PFSK-1 (cell line): ENCODE results near the gene CNN3.

Source experiments
- FOXP2 ChIP-seq: optimal IDR thresholded peaks from 2 replicates; pipeline ENCODE3; 2011; ENCODE audit warnings: borderline replicate concordance, control low read depth, inconsistent platforms; ENCODE audit not compliant: insufficient read depth; ENCODE audit errors: extremely low read length, extremely low read depth
- POLR2AphosphoS5 ChIP-seq: IDR thresholded peaks from 2 replicates; pipeline ENCODE4 v1.6.1; 2012; ENCODE audit warnings: low read depth, mild to moderate bottlenecking, control low read depth, low read length, moderate library complexity
- SIN3A ChIP-seq: IDR thresholded peaks from 2 replicates; pipeline ENCODE4 v1.6.1; 2012; ENCODE audit warnings: mild to moderate bottlenecking, low read length, moderate library complexity, borderline replicate concordance; ENCODE audit not compliant: insufficient read depth
- TAF1 ChIP-seq: IDR thresholded peaks from 2 replicates; pipeline ENCODE4 v1.6.1; 2012; ENCODE audit warnings: low read length, control low read depth, borderline replicate concordance; ENCODE audit not compliant: insufficient read depth
- TF ChIP-seq, protein P1 (sequence below), 2 experiments: IDR thresholded peaks; 2 replicates each; pipeline versions ENCODE4 v1.6.1 to v1.8.0; 2011 to 2012; ENCODE audit warnings: low read depth in 2 of 2, low read length in 2 of 2, control low read depth in 1 of 2, inconsistent platforms in 1 of 2, mild to moderate bottlenecking in 1 of 2, moderate library complexity in 1 of 2; ENCODE audit not compliant: insufficient read depth in 1 of 2

GRCh38 chr1:94858276-94858675 is 68.6 kb downstream of the CNN3 start:
- TF ChIP-seq SIN3A = no peak
- no peak for TF ChIP-seq TAF1
- TF ChIP-seq POLR2AphosphoS5 = no peak
- TF ChIP-seq, protein P1, sequence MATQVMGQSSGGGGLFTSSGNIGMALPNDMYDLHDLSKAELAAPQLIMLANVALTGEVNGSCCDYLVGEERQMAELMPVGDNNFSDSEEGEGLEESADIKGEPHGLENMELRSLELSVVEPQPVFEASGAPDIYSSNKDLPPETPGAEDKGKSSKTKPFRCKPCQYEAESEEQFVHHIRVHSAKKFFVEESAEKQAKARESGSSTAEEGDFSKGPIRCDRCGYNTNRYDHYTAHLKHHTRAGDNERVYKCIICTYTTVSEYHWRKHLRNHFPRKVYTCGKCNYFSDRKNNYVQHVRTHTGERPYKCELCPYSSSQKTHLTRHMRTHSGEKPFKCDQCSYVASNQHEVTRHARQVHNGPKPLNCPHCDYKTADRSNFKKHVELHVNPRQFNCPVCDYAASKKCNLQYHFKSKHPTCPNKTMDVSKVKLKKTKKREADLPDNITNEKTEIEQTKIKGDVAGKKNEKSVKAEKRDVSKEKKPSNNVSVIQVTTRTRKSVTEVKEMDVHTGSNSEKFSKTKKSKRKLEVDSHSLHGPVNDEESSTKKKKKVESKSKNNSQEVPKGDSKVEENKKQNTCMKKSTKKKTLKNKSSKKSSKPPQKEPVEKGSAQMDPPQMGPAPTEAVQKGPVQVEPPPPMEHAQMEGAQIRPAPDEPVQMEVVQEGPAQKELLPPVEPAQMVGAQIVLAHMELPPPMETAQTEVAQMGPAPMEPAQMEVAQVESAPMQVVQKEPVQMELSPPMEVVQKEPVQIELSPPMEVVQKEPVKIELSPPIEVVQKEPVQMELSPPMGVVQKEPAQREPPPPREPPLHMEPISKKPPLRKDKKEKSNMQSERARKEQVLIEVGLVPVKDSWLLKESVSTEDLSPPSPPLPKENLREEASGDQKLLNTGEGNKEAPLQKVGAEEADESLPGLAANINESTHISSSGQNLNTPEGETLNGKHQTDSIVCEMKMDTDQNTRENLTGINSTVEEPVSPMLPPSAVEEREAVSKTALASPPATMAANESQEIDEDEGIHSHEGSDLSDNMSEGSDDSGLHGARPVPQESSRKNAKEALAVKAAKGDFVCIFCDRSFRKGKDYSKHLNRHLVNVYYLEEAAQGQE (IDR thresholded peaks at IDR 0.05; ENCODE audit: insufficient read depth in 1 of 2, low read depth in 2 of 2, low read length in 2 of 2) = no peak
- TF ChIP-seq FOXP2 = no peak
